Osteocyte (in vitro differentiated cells): Measurements from ENCODE around the gene CRYL1. TPM values are rescaled to one million over a fixed set of nuclear protein-coding genes. Genes with fewer than 3 reads are reported as not detected.

Experiments
- DNase-seq: peaks from one replicate; pipeline ENCODE4 v3.0.0; 2021; ENCODE audit warnings: mixed read lengths; ENCODE audit not compliant: unreplicated experiment; ENCODE audit errors: extremely low spot score
- H3K27ac Mint-ChIP-seq: one replicate; pipeline ENCODE4 v1.8.0; 2021; ENCODE audit warnings: mild to moderate bottlenecking, mixed read lengths; ENCODE audit not compliant: unreplicated experiment
- H3K27me3 Mint-ChIP-seq: one replicate; pipeline ENCODE4 v1.8.0; 2021; ENCODE audit warnings: mixed read lengths; ENCODE audit not compliant: unreplicated experiment
- H3K36me3 Mint-ChIP-seq: one replicate; pipeline ENCODE4 v1.8.0; 2021; ENCODE audit warnings: mixed read lengths; ENCODE audit not compliant: unreplicated experiment
- H3K4me1 Mint-ChIP-seq: one replicate; pipeline ENCODE4 v1.8.0; 2021; ENCODE audit warnings: mixed read lengths; ENCODE audit not compliant: unreplicated experiment
- H3K4me3 Mint-ChIP-seq: one replicate; pipeline ENCODE4 v1.8.0; 2021; ENCODE audit warnings: mild to moderate bottlenecking, moderate library complexity, mixed read lengths; ENCODE audit not compliant: unreplicated experiment
- H3K9me3 Mint-ChIP-seq: one replicate; pipeline ENCODE4 v1.8.0; 2021; ENCODE audit warnings: mixed read lengths; ENCODE audit not compliant: unreplicated experiment
- CTCF ChIP-seq: fragments of 200-600 bp; sonication (generic); IDR thresholded peaks from 2 replicates; pipeline ENCODE4 v1.5.0; 2021; ENCODE audit warnings: antibody characterized with exemption, mild to moderate bottlenecking, moderate library complexity
- total RNA-seq: library from RNA; stranded (reverse); gene quantifications from 2 replicates; pipeline ENCODE4 v1.2.1, GENCODE V29; 2021

CRYL1 gene
- total RNA-seq, 1 donor from 2014 or later, result 22.5 TPM

DNA sequence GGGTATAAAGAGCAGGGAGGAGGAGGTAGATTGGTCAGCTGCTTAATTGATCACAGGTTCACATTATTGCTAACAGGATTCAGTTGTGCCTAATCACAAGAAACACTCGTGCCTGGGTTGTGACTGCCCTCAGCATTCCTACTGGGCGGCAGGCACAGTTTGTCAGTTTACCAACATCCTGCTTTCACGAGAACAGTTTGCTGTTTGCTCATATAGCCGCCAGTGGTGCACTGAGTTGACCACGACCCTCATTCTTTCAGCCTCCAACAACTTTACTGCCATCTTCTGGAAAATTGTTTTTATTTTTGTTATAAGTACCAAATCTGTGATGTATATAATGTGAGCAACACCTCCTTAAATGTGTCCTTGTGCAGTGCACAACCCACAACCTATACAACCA, 25.1 kb upstream of the CRYL1 start:
- DNase-seq, result no peak
- Mint-ChIP-seq H3K4me3 (no peak overlapping the region), H3K4me1 (peaks cover 13% of the 10 kb centered on the region), H3K36me3 (no peaks in the 10 kb centered on the region), H3K9me3 (no peaks in the 10 kb centered on the region), H3K27ac (no peak overlapping the region), H3K27me3 (no peaks in the 10 kb centered on the region)
- peak; percentile 13 for TF ChIP-seq CTCF

GRCh38 chr13:20547479-20547908, 21.8 kb upstream of the CRYL1 start:
- H3K4me1 Mint-ChIP-seq, result peaks cover 2% of the 10 kb centered on the region
- TF ChIP-seq CTCF, result no peak
- no peak overlapping the region for H3K27ac Mint-ChIP-seq
- H3K36me3 Mint-ChIP-seq, result no peaks in the 10 kb centered on the region
- no peaks in the 10 kb centered on the region for H3K9me3 Mint-ChIP-seq
- H3K4me3 Mint-ChIP-seq, result no peak overlapping the region
- no peak for DNase-seq
- no peaks in the 10 kb centered on the region for H3K27me3 Mint-ChIP-seq

DNA sequence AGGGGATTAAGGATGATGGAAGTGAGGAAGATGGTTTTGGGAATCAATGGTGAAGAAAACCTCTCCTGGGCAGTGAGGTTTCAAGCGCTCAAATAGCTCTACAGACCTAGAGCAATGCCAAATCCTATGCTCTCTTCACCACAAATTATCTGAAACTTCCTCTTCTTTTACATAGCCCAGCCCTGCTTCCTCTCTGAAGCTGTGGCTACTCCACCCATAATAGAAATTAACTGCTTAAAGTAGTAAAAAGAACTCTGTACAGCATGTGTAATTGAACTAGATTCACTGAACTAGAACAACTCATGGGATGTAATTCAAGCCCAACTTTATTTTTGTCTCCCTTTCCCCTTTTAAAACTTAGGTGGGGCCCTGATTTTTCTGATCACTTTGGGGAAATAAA, 20.9 kb upstream of the CRYL1 start:
- no peaks in the 10 kb centered on the region for H3K9me3 Mint-ChIP-seq
- H3K27me3 Mint-ChIP-seq, result no peaks in the 10 kb centered on the region
- TF ChIP-seq CTCF, result no peak
- no peak overlapping the region for H3K4me3 Mint-ChIP-seq
- no peaks in the 10 kb centered on the region for H3K36me3 Mint-ChIP-seq
- H3K27ac Mint-ChIP-seq, result no peak overlapping the region
- no peak for DNase-seq
- peaks cover 2% of the 10 kb centered on the region for H3K4me1 Mint-ChIP-seq

DNA sequence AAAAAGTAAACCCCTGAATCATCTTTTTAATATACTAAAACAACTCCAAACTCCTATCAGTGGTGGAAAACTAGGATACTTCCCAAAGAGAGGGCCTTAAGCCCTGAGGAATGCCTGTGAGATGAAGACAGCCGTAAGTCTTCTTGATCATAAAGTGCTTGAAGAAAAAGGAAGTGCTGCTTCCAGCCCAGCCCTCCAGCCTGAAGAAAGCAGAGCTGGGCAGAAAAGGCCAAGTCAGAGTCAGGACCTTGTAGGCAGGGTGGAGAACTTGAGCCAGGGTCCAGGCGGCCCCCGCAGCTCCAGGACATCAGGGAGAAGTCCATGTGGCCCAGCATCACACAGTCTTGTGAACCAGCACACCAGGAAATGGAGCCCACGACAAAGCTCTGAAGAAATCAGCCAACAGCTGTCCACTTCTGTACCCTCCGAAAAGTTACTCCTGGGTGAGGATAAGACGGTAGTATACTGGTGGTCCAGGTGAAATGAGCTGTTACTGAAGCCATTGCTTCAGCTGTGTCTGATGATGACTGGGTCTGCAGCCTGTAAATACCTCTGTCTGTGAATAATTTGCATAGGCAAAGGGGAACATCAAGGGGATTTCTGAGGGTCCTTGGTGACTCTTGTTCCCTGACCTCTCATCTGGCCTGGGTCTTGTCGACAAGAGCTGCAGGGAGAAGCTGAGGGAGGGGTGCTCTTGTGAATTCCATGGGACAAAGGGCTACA, 18.7 kb upstream of the CRYL1 start:
- Mint-ChIP-seq H3K27me3 (no peaks in the 10 kb centered on the region), H3K4me3 (no peak overlapping the region), H3K36me3 (no peaks in the 10 kb centered on the region), H3K9me3 (no peaks in the 10 kb centered on the region), H3K4me1 (peaks cover 2% of the 10 kb centered on the region), H3K27ac (no peak overlapping the region)
- TF ChIP-seq CTCF, result no peak
- no peak for DNase-seq

DNA sequence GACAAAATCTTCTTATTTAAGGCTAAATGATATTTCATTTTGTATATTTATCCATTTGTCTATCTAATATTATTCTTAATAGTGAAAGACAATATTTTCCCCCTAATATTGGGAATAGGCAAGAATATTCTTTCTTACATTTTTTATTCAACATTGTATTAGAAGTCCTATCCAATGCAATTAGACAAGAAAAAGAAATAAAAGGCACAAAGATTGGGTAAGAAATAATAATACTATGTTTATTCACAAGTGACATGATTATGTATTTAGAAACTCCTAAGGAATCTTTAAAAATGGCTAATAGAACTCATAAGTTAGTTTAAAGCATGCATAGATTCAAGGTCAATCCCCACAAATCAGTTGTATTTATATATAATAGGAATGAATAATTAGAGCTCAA, 11.3 kb upstream of the CRYL1 start:
- Mint-ChIP-seq H3K36me3 (no peaks in the 10 kb centered on the region), H3K4me1 (no peaks in the 10 kb centered on the region)
- TF ChIP-seq CTCF, result no peak

More for the DNA sequence above, 11.3 kb upstream of the CRYL1 start:
- DNase-seq, result no peak
- no peak overlapping the region for H3K27ac Mint-ChIP-seq
- H3K9me3 Mint-ChIP-seq, result peaks cover 15% of the 10 kb centered on the region
- H3K27me3 Mint-ChIP-seq, result no peaks in the 10 kb centered on the region
- no peak overlapping the region for H3K4me3 Mint-ChIP-seq
